Stimulated activated CD4-positive, alpha-beta T cell treated with anti-CD3 and anti-CD28 coated beads, Interleukin-15, amount 100 ng/mL, for 1 hour (primary cell): Measurements from ENCODE around the gene ZBTB47.
A peak's percentile ranks its signal among the peaks of the same experiment; 100 is the strongest.

Experiments
- DNase-seq, 2 donors: peaks; one replicate each; pipeline ENCODE4 v3.0.0-alpha.2; 2020; ENCODE audit warnings: low read depth in 1 of 2, low spot score in 1 of 2

The ZBTB47 gene

DNA sequence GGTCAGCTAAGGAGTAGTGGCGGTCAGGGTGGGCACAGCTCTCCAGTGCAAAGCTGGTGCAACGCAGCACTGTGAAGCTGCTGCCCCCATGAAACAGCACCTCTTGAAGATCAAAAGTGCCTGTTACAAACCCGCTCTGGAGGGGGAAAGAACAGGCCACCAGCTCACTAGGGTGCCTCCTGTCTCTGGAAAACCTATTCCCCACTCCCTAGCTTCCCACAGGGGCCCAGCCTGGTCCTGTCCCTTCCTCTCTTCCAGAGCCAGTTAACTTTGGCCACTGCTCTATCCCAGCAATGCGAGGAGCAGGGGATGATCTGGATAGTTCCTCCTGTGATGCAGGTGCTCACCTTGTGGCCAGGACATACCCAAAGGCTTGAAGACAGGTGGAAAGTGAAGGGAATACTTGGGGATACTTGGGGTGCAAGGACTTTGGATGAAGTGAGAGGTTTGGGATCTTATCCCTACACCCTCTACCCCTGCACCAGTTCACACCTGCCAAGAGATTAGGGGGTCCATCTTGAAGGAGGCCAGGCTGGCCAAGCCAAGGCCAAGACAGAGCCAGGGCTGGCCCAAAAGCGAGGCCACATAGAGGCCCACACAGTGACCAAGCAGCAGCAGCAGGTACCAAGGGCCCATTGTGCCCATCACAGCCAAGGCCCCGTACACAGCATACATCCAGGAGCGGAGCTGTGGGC, 44.9 kb downstream of the ZBTB47 start:
- DNase-seq: no peak

DNA sequence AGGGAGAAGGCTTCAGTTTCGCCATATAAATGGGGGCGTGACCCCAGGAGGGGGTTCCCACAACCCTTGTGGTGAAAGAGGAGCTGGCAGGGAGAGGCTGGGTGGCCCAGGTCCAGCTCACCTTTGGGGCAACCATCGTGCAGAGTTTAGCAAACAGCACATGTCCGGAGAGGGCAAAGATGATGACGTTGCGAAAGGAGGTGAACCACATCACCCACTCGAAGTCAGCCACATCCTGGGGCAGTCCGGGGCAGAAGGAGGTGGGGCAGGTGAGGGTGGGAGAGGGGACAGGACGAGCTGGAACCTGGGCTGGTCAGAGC, 45.4 kb downstream of the ZBTB47 start:
- no peak for DNase-seq

DNA sequence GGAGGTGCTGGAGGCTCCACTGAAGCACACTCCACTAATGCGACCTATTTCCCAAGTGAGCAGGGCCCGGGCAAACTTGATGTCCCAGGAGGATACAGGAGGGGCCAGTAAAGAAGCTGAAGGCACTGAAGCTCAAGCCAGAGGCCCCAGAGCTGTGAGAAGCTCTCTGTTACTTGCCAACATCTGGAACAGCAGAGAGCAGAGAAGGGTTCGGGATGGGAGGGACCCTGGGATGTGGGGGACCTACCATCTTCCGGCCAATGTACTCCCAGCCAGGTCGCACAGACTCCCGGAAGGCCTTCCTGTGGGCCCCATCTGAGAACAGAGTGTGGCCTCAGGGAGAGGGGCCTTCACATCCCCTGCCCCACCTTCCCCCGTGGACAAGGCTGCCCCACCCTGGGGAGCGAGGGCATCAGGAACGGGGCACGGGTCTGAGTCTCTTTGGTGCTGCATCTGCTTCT, 46.0 kb downstream of the ZBTB47 start:
- DNase-seq: no peak

DNA sequence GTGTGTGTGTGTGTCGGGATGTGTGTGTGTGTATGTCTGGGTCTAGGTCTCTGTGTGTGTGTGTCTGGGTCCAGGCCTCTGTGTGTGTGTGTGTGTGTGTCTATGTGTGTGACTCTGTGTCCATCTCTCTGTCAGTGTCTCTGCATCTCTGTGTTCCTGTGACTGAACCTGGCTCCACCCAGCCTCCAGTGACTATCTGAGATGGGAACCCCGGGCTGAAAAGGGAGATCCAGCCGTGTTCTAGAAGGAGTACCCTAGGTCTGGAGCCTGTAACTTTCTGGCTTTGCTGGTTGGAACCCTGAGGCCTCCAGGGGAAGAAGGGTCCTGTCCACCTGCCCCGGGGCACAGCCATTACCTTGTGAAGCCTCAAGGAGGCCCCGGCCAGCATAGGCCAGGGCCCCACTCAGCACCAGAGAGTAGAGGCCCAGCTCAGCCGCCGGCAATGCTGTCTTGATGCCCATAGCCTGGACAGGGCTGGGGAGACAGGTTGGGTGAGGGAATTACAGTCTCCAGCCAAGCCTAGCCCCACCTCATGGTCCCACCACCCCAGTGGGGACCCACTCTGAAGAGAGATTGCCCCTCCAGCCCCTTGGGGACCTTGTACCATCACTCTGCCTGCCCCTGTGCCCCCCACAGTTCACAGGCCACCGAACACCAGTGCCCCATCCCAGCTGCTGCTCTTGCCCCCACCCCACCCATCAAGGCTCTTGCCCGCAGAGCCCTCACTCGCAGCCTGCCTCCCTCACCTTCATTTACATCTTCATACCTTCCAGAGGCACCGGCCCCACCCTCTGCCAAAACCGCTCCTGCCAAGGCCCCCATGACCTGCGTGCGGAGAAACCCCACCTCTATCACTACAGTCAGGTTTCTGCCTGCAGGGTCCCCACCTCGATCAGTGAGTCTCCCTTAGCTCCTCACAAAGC, 47.1 kb downstream of the ZBTB47 start:
- DNase-seq: no peak

- DNase-seq: peak; percentile 24 to 30
Measured at GRCh38 chr3:42701371-42702065, 48.0 kb downstream of the ZBTB47 start.

GRCh38 chr3:42702066-42702951, 48.8 kb downstream of the ZBTB47 start, which contains the start of gene HHATL:
HHATL (minus strand) TSS chr3:42702798; CDS start chr3:42700826, 1,972 bp downstream.
- DNase-seq: no peak

DNA sequence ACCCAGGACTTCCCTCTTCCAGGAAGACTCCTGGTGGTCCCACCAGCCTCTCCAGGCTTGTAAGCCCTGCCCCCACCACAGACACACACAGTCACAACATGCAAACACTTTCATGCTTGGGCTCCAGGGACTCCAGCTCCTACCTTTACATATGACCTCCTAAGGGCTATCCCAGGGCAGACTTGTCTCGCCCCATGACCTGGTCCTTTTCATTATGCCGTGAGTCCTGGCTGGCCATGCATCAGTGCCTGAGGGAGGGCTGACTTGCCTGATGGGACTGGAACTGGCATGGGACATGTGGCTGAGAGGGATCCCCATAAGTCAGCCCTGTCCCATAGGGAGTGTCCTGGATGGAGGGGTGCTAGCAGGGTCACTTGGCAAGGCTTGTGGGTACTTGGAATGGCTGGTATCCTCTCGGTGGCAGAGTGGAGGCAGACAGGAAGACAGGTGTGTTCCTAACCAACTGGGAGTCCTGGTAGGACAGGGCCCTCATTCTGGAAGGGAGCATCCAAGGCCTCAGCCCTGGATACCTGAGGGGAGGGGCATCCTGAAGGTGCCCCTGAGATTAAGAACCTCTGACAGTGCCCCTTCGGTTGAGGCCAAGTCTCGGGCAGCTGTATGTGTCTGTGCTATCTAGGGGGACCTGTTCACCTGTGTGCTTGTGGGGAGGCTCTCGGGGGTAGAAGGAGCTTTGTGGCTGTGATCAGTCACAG, 49.6 kb downstream of the ZBTB47 start:
- no peak for DNase-seq

DNA sequence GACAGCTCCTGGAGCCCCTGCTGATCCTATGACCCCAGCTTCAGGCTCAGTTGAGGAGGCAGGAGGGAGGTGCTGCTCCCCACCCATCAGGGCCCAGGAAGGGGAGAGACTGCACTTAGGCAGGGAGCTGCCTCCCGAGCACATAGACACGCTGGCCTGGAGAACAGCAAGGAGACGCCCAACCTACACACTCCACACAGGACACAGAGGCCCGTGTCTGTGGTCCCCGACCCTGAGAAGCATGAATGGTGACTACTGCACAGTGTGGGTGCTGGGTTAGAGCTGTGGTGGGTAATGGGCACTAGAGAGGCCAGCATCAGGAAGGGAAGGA, 50.2 kb downstream of the ZBTB47 start:
- no peak for DNase-seq

GRCh38 chr3:42704136-42704841, 50.8 kb downstream of the ZBTB47 start:
- DNase-seq: no peak

GRCh38 chr3:42705058-42705767, 51.7 kb downstream of the ZBTB47 start:
- DNase-seq: no peak

- DNase-seq: no peak
Measured at GRCh38 chr3:42705962-42706585, 52.6 kb downstream of the ZBTB47 start.

DNA sequence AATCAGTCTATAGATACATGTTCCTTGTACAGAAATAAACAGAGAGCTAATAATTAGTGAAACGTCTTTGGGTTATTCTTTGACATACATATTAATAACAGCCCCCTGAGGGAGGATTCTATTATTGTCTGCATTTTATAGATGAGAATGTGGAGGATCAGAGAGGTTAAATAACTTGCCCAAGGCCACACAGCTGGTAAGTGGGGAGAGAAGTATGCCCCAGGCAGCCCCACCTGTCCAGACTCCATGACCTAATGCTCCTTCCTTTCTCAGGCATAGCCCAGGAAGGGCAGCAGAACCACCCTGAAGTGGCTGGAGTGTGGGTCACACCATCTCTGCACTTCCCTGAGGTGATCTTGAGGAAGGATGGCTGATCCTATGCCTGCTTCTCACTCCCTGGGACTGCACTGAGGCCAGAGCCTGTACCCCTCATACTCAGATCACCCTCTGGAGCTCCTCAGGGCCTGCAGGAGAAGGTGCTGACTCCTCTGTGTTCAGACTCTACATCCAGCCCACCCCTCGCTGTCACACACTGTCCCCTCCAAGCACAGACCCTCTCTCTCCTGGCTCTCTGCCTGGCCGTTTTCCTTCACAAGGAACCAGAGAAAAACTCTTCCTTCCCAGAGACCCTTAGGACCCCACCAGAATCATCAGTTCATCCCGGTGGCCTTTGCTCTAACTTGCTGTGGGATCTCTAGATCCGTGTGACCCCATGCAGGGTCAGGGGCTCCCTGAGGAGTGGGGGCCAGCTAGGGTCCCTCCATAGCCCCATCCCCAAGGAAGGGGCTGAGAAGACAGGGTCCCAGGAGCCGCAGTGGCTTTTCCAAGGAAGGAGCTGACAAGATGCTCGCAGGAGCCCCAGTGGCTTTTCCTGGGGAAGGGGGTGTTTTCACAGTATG, 53.5 kb downstream of the ZBTB47 start:
- DNase-seq: no peak

DNA sequence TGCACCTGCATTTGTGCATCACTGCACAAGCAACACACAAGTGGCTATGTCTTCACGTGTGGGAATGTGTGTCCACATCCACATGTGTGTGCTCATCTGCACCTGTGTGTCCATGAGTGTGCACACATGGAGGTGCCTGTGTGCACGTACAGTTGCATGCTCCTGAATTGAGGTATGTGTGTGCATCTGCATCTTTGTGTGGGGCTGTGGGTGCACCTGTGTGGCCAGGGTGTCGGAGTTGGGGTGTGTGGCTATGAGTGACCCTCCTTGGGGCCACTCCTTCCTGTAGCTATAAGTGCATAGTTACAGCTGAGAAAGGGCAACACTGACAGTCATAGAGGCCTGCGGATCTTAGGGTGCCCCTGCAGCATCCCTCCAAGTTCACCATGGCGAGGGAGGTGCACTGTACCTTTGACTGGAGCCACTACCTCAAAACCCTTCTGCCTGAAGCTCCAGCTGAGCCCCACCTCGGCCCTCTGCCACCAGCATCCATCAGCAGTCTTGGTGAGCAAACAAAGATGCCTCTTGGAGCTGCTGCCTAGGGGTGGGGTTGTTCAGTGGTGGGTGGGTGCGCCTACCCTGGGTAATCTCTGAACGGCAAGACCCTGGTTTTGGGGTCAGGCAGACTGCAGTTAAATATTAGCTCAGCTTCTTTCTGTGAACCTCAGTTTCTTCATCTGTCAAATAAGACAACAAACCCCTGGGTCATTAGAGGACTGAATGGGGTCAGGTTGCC, 54.3 kb downstream of the ZBTB47 start:
- no peak for DNase-seq

GRCh38 chr3:42708611-42709151, 55.2 kb downstream of the ZBTB47 start:
- DNase-seq: no peak

DNA sequence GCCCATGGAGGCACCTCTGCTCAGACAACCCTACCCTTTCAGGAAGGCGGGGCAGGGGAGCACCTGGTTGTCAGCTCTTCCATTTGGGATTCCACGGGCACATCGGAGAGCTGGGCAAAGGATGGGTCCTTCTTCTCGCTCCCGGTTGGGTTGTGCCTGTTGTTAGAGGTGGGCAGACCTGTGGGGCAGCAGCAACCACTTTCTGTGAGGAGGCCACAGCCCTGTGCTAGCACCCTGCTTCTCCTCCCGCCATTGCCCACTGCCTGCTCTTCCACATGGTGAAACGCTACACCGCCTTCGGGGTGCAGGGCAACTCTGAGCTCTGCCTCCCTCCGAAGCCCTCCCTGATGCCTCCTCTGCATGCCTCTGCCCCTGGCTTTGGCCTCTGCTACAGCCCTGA, 56.1 kb downstream of the ZBTB47 start:
- no peak for DNase-seq

DNA sequence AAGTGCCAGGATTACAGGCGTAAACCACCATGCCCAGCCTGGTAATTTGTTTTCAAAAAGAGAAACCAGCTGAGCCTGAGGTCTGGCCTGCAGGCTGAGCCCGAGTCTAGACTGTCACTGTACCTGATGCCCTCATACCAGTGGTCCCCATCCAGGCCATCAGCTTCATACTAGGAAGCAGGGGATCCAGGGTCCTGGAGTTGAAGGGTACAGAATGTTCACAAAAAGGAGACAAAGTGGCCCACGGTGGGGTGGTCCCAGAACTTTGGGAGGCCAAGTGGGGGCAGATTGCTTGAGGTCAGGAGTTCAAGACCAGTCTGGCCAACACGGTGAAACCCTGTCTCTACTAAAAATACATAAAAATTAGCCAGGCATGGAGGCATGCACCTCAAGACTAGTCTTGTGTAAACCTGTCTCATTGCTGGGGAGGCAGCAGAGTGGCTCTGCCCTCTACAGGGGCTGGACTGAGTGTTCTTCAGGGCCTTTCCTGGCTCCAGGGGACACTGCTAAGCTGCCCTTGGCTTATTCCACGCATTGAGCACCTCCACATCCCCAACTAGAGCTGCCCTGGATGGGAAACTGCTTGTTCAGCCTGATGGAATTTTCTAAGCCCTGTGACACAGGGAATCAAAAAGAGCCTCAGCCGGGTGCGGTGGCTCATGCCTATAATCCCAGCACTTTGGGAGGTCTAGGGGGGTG, 57.0 kb downstream of the ZBTB47 start:
- no peak for DNase-seq
